Measurements from ENCODE around the gene CLCA2.

The CLCA2 gene

DNA sequence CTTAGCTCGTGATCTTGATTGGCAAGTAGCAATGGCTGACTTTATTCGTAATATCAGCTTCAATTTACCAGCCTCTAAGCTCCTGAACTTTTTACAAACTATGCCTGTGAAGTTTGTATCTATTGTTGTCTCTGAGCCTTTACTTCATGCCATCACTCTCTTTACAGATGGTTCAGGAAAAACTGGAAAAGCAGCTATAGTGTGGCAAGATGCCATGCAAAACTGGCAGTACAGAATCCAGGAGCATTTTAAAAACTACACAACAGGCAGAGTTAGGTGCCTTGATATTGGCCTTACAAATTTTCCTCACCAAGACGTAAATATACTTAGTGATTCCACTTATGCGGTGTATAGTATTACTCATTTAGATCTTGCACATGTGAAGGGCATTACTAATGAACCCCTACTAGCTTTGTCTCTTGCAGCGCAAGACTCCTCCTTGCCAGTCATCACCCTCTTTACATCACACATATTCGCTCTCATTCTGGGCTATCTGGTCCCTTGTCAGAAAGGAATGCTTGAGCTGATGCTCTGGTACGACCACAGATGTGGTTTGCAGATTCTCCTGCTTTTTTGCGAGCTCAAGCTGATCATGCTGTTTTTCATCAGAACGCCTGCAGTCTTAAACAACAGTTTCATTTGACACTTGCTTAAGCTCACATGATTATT lies 81.1 kb downstream of the CLCA2 start:
- no peaks in the 10 kb centered on the region for H3K36me3 Mint-ChIP-seq (ENCODE audit: low read depth)
- H3K27ac Mint-ChIP-seq, result no peak overlapping the region
- H3K4me1 Mint-ChIP-seq (ENCODE audit: low read depth), result peaks cover 18% of the 10 kb centered on the region
- peaks cover 4% of the 10 kb centered on the region for H3K27me3 Mint-ChIP-seq
- no peaks in the 10 kb centered on the region for H3K9me3 Mint-ChIP-seq
- no peak overlapping the region for H3K4me3 Mint-ChIP-seq

DNA sequence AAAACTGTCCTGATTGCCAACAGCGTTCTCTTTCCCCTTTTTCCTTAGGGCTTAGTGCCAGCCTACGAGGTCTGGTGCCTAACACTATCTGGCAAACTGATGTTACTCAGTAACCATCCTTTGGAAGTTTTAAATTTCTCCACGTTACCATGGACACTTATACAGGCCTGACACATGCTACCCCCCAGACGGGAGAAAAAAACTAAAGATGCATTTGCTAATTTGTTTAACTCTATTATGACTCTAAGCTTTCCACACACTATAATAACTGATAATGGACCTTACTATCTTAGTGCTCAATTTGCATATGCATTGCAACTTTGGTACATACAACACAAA lies 81.6 kb downstream of the CLCA2 start:
- Mint-ChIP-seq H3K4me1 (ENCODE audit: low read depth) (peaks cover 18% of the 10 kb centered on the region), H3K36me3 (ENCODE audit: low read depth) (no peaks in the 10 kb centered on the region), H3K27ac (no peak overlapping the region)

More for the DNA sequence above, 81.6 kb downstream of the CLCA2 start:
- peaks cover 4% of the 10 kb centered on the region for H3K27me3 Mint-ChIP-seq
- H3K9me3 Mint-ChIP-seq, result no peaks in the 10 kb centered on the region
- H3K4me3 Mint-ChIP-seq, result no peak overlapping the region
